Fibroblast of pulmonary artery (primary cell): ENCODE results near the gene FMNL3.

Source experiments
- DNase-seq: peaks from one replicate; pipeline ENCODE4 v3.0.0-alpha.2; 2010; ENCODE audit warnings: low read depth
- H3K4me3 ChIP-seq: replicated peaks from 2 replicates; pipeline ENCODE4 v1.5.1; 2011; ENCODE audit warnings: low read depth, mild to moderate bottlenecking, control low read depth, low read length, moderate library complexity
- TF ChIP-seq, protein P1 (sequence below): IDR thresholded peaks from 2 replicates; pipeline ENCODE4 v1.5.1; 2011; ENCODE audit warnings: mild to moderate bottlenecking, control low read depth, low read length, inconsistent platforms; ENCODE audit errors: missing control alignments

The FMNL3 gene

DNA sequence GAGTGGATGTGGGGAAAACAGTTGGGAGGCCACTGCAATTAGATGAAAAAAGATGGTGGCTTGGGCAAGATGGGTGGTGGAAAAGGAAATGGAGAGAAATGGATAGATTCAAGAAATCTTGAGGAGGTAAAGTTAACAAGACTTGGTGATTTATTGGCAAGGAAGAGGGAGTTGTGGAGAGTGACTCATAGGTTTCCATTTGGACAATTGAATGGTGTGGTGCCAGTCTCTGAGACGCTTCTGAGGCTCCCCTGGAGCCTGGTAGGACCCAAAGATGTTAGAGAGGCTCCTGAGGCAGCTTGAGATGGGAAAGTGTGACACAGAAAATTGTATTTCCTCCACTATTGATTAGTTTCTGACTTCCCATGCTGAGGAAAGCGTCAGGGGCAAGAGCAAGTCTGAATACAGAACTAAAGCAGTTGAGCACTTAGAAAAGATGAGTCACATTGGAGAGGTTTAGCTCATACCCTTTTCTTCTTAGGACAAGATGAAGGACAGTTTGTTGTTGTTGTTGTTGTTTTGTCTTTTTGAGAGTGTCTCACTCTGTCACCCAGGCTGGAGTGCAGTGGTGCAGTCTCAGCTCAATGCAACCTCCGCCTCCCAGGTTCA, 79.3 kb downstream of the FMNL3 start:
- TF ChIP-seq, protein P1, sequence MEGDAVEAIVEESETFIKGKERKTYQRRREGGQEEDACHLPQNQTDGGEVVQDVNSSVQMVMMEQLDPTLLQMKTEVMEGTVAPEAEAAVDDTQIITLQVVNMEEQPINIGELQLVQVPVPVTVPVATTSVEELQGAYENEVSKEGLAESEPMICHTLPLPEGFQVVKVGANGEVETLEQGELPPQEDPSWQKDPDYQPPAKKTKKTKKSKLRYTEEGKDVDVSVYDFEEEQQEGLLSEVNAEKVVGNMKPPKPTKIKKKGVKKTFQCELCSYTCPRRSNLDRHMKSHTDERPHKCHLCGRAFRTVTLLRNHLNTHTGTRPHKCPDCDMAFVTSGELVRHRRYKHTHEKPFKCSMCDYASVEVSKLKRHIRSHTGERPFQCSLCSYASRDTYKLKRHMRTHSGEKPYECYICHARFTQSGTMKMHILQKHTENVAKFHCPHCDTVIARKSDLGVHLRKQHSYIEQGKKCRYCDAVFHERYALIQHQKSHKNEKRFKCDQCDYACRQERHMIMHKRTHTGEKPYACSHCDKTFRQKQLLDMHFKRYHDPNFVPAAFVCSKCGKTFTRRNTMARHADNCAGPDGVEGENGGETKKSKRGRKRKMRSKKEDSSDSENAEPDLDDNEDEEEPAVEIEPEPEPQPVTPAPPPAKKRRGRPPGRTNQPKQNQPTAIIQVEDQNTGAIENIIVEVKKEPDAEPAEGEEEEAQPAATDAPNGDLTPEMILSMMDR: no peak
- peak; percentile 65 for DNase-seq
- no peak overlapping the region for H3K4me3 ChIP-seq

DNA sequence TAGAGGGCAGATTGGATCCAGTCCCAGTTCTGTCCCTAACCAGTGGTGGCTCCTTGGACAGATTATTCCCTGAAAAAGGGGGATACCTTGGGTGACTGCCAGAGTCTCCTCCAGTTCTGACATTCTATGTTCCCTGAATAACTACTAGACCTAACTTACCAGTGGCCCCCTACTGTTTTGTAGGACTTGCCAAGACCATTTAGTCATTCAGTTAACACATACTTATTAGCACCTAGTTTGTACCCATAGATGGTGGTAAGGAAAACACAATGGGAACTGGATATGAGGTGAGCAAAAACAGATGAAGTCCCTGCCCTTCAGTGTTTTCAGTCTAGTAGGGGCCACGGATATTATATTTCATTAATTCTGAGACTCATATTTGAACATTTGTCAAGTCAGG, 80.4 kb downstream of the FMNL3 start:
- no peak overlapping the region for H3K4me3 ChIP-seq
- DNase-seq: no peak
- TF ChIP-seq, protein P1: no peak

DNA sequence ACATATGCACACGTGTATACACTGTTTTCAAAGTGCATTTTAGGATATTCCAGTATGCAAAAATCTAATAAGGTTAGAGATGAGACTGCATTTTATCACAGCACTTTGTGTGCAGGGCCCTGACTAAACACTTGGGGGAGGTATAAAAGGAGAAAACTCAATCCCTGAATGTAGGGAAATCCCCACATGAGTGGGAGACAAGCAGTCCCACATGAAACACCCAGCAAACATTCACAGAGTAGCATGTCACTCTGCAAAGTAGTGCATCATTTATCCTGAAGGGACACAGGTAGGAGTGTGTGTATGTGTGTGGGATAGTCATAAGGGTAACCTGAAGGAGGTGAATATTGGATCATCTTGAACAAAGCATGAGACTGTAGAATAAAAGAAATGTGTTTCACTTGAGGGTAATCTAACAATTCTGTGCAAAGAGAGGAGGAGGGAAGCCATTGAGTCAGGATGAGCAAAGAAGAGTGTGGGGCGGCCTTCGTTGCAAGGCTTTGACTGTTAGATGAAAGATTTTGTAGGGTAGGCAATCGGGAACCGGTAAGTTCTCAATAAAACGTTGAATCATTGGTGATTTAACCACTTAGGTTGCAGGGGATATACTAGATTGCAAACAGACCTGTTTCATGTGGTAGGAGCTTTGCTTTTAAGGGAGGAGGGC, 80.9 kb downstream of the FMNL3 start:
- no peak overlapping the region for H3K4me3 ChIP-seq
- DNase-seq: peak; percentile 37
- TF ChIP-seq, protein P1: peak; percentile 36

DNA sequence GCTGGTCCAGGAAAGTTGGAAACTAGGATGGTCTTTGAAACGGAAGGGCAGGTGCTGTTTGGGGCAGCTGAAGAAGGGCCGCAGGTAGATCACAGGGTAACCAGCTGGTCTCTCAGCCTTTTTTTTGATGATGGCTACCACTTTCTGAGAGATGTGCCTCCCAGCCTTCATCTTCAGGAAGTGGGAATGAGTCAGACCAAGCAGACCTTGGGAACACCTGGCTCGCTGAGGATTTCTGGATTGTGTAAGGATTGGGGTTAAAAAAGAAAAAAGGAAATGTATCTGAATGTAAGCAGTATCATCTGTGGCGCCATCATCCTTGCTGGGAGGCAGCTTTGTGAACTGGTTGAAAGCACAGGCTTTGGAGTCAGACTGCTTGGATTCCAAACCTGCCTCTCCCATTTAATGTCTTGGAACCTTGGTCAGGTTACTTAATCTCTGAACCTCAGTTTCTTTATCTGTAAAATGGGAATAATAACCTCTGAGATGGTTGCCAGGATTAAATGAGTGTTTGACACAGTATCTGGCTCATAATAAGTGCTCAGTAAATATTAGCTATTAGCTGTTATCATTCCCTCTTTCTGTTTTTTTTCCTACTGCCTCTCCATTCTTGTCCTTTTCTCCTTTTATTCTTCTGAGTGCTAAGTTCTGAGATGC, 82.2 kb downstream of the FMNL3 start:
- DNase-seq: peak; percentile 59
- TF ChIP-seq, protein P1: no peak
- H3K4me3 ChIP-seq: no peak overlapping the region

DNA sequence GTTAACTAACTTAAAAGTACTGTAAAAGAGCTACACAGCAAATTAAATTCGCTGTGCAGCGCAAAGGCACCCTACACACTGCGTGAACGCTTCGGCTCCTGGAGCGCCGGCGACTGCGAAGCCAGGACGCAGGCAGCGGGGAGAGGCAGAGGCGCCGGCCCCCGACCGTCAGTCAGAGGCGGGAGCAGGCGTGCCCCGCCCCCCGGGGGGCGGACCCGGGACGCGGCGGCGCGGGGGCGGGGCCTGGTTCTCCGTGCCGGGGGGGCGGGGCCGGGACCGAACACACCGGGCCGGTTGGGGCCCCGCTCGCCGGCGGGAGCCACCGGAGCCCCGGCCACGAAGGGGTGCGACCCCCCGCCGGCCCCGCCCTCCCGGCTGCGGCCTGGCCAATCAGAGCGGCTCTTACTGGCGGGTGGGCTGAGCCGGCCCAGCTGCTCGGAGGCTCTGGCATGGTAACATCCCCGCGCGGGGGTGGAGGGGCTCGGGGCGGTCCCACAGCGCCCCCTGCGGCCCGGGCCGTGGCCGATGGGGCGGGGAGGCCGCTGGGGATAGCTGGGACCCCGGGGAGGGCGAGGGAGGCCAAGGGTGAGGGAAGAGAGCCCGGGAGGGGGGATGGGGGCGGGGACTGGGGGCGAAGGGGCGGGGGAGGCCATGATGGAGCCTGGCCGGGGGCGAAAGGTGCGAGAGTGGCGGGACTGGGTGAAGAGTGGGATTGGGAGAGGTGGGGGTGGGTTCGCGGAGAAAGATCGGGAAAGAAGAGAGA, 83.9 kb downstream of the FMNL3 start, which contains the start of gene PRPF40B:
TSS of gene PRPF40B (plus strand) at position 420 of the 763 bp plus-strand sequence. CDS start at position 450, 30 bp downstream.
- TF ChIP-seq, protein P1: no peak
- DNase-seq: peak; percentile 81

DNA sequence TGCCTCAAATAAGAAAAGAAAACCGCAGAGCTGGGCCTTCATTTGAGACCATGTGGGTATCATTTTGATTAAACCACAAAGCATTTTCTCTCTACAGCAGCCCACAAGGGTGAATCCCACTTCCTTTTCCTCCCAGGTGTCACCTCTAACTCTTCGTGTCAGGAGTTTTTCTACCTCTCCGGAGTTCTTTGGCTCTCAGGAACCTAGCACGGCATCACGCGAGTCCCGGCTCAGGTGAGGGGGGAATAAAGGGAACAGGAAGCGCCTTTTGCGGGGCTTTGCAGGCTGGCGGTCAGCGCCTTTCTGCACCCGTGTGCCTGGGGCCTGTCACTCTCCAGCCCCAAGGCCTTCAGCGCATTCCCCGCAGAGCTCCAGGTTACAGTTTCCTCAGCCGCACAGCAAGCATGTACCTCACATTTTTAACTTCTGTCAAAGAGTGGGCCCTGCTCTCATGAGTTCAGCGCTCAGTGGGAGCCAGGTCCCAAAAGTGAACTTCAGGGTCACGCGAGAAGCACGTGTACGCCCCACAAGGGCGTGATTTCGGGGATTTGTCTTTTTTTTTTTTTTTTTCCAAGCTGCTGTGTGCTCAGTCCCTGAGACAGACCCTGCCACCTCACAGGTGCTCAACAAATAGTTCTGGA, 84.6 kb downstream of the FMNL3 start:
- H3K4me3 ChIP-seq: peak overlapping the region; percentile 66
- no peak for DNase-seq
- TF ChIP-seq, protein P1: no peak

More for the DNA sequence above, 83.9 kb downstream of the FMNL3 start, which contains the start of gene PRPF40B:
- H3K4me3 ChIP-seq: peak within 1 kb of the TSS; percentile 66
